A673 (cell line): ENCODE results near the gene RABGEF1.

ENCODE experiments used
- CTCF ChIP-seq: fragments of 300-800, 200-600 bp; sonication (generic); conservative IDR thresholded peaks from 2 replicates; pipeline ENCODE4 v1.5.1; 2017; ENCODE audit warnings: low read depth, mild to moderate bottlenecking, antibody characterized with exemption, low read length, moderate library complexity, mixed read lengths
- EZH2 ChIP-seq: fragments of 200-600 bp; sonication (generic); IDR thresholded peaks from 2 replicates; pipeline ENCODE4 v1.6.1; 2017; ENCODE audit warnings: borderline replicate concordance, low read depth, mild to moderate bottlenecking, mixed read lengths, antibody characterized with exemption, low read length; ENCODE audit not compliant: poor library complexity, severe bottlenecking

- no peak for TF ChIP-seq CTCF
- TF ChIP-seq EZH2, result no peak
Observed at GRCh38 chr7:66847879-66848790, 107.6 kb downstream of the RABGEF1 start.
